ENCODE results near the gene ICAM5.

GRCh38 chr19:10335352-10335985, 45.7 kb downstream of the ICAM5 start:
- TF ChIP-seq SIN3A (IDR thresholded peaks at IDR 0.05; ENCODE audit: borderline replicate concordance, insufficient read depth, low read length) (no peak), POLR2AphosphoS5 (IDR thresholded peaks at IDR 0.05; ENCODE audit: low read depth, low read length) (no peak), TAF1 (IDR thresholded peaks at IDR 0.05; ENCODE audit: borderline replicate concordance, insufficient read depth, low read length) (no peak)
- TF ChIP-seq, protein P1, sequence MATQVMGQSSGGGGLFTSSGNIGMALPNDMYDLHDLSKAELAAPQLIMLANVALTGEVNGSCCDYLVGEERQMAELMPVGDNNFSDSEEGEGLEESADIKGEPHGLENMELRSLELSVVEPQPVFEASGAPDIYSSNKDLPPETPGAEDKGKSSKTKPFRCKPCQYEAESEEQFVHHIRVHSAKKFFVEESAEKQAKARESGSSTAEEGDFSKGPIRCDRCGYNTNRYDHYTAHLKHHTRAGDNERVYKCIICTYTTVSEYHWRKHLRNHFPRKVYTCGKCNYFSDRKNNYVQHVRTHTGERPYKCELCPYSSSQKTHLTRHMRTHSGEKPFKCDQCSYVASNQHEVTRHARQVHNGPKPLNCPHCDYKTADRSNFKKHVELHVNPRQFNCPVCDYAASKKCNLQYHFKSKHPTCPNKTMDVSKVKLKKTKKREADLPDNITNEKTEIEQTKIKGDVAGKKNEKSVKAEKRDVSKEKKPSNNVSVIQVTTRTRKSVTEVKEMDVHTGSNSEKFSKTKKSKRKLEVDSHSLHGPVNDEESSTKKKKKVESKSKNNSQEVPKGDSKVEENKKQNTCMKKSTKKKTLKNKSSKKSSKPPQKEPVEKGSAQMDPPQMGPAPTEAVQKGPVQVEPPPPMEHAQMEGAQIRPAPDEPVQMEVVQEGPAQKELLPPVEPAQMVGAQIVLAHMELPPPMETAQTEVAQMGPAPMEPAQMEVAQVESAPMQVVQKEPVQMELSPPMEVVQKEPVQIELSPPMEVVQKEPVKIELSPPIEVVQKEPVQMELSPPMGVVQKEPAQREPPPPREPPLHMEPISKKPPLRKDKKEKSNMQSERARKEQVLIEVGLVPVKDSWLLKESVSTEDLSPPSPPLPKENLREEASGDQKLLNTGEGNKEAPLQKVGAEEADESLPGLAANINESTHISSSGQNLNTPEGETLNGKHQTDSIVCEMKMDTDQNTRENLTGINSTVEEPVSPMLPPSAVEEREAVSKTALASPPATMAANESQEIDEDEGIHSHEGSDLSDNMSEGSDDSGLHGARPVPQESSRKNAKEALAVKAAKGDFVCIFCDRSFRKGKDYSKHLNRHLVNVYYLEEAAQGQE (IDR thresholded peaks at IDR 0.05; ENCODE audit: insufficient read depth in 1 of 2, low read depth in 2 of 2, low read length in 2 of 2), result no peak

All from PFSK-1 (cell line).